H1 (cell line): ENCODE data around the gene OAT. TPM values are rescaled to one million over a fixed set of nuclear protein-coding genes. Genes with fewer than 3 reads are reported as not detected.

Experiments
- BACH1 ChIP-seq: IDR thresholded peaks from 2 replicates; pipeline ENCODE4 v1.6.1; 2012; ENCODE audit warnings: low read length, improper control_type of control experiment
- BRCA1 ChIP-seq: IDR thresholded peaks from 2 replicates; pipeline ENCODE4 v1.6.1; 2012; ENCODE audit warnings: low read depth, low read length, improper control_type of control experiment
- CHD2 ChIP-seq: IDR thresholded peaks from 2 replicates; pipeline ENCODE4 v1.6.1; 2012; ENCODE audit warnings: low read length, improper control_type of control experiment
- HDAC6 ChIP-seq: IDR thresholded peaks from one replicate; pipeline ENCODE4 v1.7.1; 2012; ENCODE audit warnings: low read depth, mild to moderate bottlenecking, inconsistent platforms, low read length, moderate library complexity
- JUN ChIP-seq: IDR thresholded peaks from 2 replicates; pipeline ENCODE4 v1.6.1; 2011; ENCODE audit warnings: low read depth, mild to moderate bottlenecking, improper control_type of control experiment, low read length
- KDM5A ChIP-seq: fragments of 200-600 bp; IDR thresholded peaks from 2 replicates; pipeline ENCODE4 v1.7.1; 2012; ENCODE audit warnings: mild to moderate bottlenecking, low read length, inconsistent platforms, mixed read lengths
- POU5F1 ChIP-seq: IDR thresholded peaks from 2 replicates; pipeline ENCODE4 v1.6.1; 2011; ENCODE audit warnings: low read depth, mild to moderate bottlenecking, low read length, moderate library complexity
- RAD21 ChIP-seq, 2 experiments: IDR thresholded peaks in 1 of 2; conservative IDR thresholded peaks in 1 of 2; 2 replicates each; pipeline ENCODE4 v1.6.1; 2011; ENCODE audit warnings: low read depth in 2 of 2, low read length in 2 of 2, improper control_type of control experiment in 1 of 2, inconsistent platforms in 1 of 2, mild to moderate bottlenecking in 1 of 2, moderate library complexity in 1 of 2
- SIN3A ChIP-seq, 2 experiments: IDR thresholded peaks in 1 of 2; conservative IDR thresholded peaks in 1 of 2; 2 replicates each; pipeline ENCODE4 v1.6.1; 2011 to 2012; ENCODE audit warnings: low read length in 2 of 2, improper control_type of control experiment in 1 of 2, low read depth in 1 of 2, mild to moderate bottlenecking in 1 of 2
- SP2 ChIP-seq: IDR thresholded peaks from 2 replicates; pipeline ENCODE4 v1.6.1; 2012; ENCODE audit warnings: mild to moderate bottlenecking, low read length, inconsistent platforms
- SRF ChIP-seq: IDR thresholded peaks from 2 replicates; pipeline ENCODE4 v1.6.1; 2011; ENCODE audit warnings: mild to moderate bottlenecking, low read depth, low read length, moderate library complexity
- TAF1 ChIP-seq: IDR thresholded peaks from 2 replicates; pipeline ENCODE4 v1.6.1; 2011; ENCODE audit warnings: mild to moderate bottlenecking, low read depth, low read length
- TCF12 ChIP-seq: IDR thresholded peaks from 2 replicates; pipeline ENCODE4 v1.6.1; 2011; ENCODE audit warnings: low read depth, mild to moderate bottlenecking, low read length
- polyA plus RNA-seq, 7 experiments: library from polyadenylated mRNA; depleted of rRNA in 3 of 7; stranded (reverse) in 5 of 7; unstranded in 2 of 7; fragments of >200 nt in 5 of 7; fragments of 200-250 nt in 2 of 7; gene quantifications; 1 replicate in 5 of 7; 2 replicates in 1 of 7; 4 replicates in 1 of 7; pipeline versions ENCODE4 v1.2.1 to v1.2.3, GENCODE V29; 2011 to 2013; ENCODE audit warnings: missing spikeins in 2 of 7, mixed read lengths in 2 of 7
- total RNA-seq: library from RNA; stranded (reverse); fragmentation: NEBNext Ultra II Directional; extraction: Animal tissue kit (Norgen Biotek cat#: 25700); gene quantifications from 2 replicates; pipeline ENCODE4 v1.2.1, GENCODE V29; 2021
- TF ChIP-seq, protein P1 (sequence below), 3 experiments: IDR thresholded peaks; 1 replicate in 2 of 3; 2 replicates in 1 of 3; pipeline versions ENCODE4 v1.5.1 to v1.6.1; 2011; ENCODE audit warnings: low read length in 3 of 3, mild to moderate bottlenecking in 3 of 3, inconsistent platforms in 2 of 3, low read depth in 1 of 3, moderate library complexity in 1 of 3; ENCODE audit not compliant: insufficient read depth in 1 of 3; ENCODE audit errors: control extremely low read depth in 1 of 3
- TF ChIP-seq, protein P2 (sequence below): IDR thresholded peaks from 2 replicates; pipeline ENCODE4 v1.6.1; 2012; ENCODE audit warnings: inconsistent platforms

OAT gene
- total and polyA plus RNA-seq, 2 of the 8 experiments (the other 6 are each of a cell fraction or from before 2014, with no cell fraction given): 67.8 to 121 TPM

DNA sequence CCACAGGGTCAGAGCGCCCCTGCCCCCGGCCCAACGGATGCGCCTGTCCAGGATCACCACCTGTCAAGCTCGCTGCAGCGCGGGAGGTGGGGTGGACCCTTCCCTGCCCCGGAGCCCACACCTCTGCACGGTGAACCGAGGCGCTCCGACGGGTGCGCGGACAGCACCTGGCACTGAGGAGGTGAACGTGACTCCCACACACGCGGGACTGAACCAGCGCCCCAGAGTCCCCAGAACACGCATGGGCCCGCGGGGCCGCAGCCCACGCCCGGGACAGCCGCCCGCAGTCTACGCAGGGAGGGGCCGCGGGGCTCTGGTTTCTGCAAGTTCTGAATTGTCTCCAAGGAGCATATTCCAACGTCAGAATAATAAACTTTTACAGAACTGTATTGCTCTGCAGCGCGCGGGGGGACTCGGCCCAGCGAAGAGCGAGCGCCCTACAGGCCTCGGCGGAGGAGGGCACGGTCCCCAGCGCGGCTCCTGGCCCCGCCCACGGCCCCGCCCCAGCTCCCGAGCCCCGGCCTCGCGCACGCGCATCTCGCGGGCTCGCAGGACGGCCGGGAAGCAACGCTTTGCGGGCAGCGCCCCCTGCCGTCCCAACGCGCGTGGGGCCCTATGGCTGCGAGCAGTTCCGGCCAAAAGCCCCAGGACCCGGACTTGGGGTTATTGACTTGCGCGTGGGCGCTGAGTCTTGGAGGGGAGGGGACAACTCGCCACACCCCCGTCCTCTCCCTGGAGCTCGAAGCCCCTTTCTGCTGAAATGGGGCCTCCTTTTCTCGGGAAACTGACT is 29.7 kb downstream of the OAT start (continued):
- TF ChIP-seq KDM5A: peak; percentile 34; the same call in 1 of the 2 replicates
- TF ChIP-seq BRCA1: peak; percentile 33; the same call in 1 of the 2 replicates
- TF ChIP-seq RAD21 (IDR thresholded peaks at IDR 0.05 in 1 of 2, conservative IDR thresholded peaks at IDR 0.05 in 1 of 2; ENCODE audit: low read depth in 2 of 2, low read length in 2 of 2): peak; percentile 95 to 97
- TF ChIP-seq TAF1: no peak
- no peak for TF ChIP-seq SRF
- TF ChIP-seq TCF12: peak; percentile 39; the same call in 1 of the 2 replicates
- TF ChIP-seq JUN: no peak
- TF ChIP-seq CHD2: peak; percentile 50; the same call in 1 of the 2 replicates
- no peak for TF ChIP-seq SP2
- TF ChIP-seq POU5F1: no peak
- no peak for TF ChIP-seq SIN3A (conservative IDR thresholded peaks at IDR 0.05 in 1 of 2, IDR thresholded peaks at IDR 0.05 in 1 of 2; ENCODE audit: low read depth in 1 of 2, low read length in 2 of 2)
- TF ChIP-seq, protein P1, sequence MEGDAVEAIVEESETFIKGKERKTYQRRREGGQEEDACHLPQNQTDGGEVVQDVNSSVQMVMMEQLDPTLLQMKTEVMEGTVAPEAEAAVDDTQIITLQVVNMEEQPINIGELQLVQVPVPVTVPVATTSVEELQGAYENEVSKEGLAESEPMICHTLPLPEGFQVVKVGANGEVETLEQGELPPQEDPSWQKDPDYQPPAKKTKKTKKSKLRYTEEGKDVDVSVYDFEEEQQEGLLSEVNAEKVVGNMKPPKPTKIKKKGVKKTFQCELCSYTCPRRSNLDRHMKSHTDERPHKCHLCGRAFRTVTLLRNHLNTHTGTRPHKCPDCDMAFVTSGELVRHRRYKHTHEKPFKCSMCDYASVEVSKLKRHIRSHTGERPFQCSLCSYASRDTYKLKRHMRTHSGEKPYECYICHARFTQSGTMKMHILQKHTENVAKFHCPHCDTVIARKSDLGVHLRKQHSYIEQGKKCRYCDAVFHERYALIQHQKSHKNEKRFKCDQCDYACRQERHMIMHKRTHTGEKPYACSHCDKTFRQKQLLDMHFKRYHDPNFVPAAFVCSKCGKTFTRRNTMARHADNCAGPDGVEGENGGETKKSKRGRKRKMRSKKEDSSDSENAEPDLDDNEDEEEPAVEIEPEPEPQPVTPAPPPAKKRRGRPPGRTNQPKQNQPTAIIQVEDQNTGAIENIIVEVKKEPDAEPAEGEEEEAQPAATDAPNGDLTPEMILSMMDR (IDR thresholded peaks at IDR 0.05; ENCODE audit: control extremely low read depth in 1 of 3, insufficient read depth in 1 of 3, low read depth in 1 of 3, low read length in 3 of 3): peak; percentile 86 to 94 (median 92)
- TF ChIP-seq, protein P2, sequence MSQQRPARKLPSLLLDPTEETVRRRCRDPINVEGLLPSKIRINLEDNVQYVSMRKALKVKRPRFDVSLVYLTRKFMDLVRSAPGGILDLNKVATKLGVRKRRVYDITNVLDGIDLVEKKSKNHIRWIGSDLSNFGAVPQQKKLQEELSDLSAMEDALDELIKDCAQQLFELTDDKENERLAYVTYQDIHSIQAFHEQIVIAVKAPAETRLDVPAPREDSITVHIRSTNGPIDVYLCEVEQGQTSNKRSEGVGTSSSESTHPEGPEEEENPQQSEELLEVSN: no peak; the same call in 1 of the 2 replicates
- no peak for TF ChIP-seq HDAC6
- peak; percentile 91 for TF ChIP-seq BACH1
- TF ChIP-seq, all 59 proteins: peak for 13
